ENCODE results near the gene C4orf36.

DNA sequence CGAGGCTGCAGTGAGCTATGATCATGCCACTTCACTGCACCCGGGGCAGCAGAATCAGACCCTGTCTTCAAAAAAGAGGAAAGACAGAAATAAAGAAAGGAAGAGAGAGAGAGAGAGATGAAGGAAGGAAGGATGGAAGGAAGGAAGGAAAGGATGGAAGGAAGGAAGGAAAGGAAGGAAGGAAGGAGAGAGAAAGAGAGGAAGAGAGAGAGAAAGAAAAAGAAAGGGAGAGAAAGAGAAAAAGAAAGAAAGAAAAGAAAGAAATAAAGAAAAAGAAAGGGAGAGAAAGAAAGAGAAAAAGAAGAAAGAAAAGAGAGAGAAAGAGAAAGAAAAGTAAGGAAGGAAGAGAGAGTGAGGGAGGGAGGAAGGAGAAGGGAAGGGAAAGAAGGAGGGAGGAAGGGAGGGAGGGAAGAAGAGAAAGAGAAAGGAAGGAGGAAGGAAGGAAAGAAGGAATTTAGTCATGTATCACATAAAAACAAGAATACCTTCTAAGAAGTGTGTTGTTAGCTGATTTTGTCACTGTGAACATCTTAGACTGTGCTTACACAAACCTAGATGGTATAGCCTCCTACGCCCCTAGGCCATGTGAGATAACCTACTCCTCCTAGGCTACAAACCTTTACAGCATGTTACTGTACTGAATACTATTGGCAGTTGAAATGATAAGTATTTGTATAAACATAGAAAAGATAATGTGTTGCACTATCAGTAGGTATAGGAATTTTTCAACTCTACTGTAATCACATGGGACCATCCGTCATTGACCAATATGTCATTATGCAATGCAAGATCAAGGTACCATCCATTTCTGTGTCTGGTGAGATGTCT, 25.2 kb upstream of the C4orf36 start:
- TF ChIP-seq, protein P1, sequence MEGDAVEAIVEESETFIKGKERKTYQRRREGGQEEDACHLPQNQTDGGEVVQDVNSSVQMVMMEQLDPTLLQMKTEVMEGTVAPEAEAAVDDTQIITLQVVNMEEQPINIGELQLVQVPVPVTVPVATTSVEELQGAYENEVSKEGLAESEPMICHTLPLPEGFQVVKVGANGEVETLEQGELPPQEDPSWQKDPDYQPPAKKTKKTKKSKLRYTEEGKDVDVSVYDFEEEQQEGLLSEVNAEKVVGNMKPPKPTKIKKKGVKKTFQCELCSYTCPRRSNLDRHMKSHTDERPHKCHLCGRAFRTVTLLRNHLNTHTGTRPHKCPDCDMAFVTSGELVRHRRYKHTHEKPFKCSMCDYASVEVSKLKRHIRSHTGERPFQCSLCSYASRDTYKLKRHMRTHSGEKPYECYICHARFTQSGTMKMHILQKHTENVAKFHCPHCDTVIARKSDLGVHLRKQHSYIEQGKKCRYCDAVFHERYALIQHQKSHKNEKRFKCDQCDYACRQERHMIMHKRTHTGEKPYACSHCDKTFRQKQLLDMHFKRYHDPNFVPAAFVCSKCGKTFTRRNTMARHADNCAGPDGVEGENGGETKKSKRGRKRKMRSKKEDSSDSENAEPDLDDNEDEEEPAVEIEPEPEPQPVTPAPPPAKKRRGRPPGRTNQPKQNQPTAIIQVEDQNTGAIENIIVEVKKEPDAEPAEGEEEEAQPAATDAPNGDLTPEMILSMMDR (IDR thresholded peaks at IDR 0.05): no peak
- TF ChIP-seq POLR2AphosphoS5 (IDR thresholded peaks at IDR 0.05; ENCODE audit: insufficient read depth in 1 of 2, low read depth in 1 of 2): no peak

All from vagina (tissue), 2 donors.